GM19324 (cell line): ENCODE results near the gene MMP24.
"Not testable (repeated sequence)": the region's sequence is repeated elsewhere in the genome, so short reads cannot be mapped to it uniquely, and the experiment has no call there.

ENCODE experiments used
- ATAC-seq: cut with Tn5 transposase; IDR thresholded peaks from one replicate; pipeline ENCODE4 v1.9.1; 2021; ENCODE audit warnings: mild to moderate bottlenecking, moderate library complexity; ENCODE audit not compliant: unreplicated experiment, low FRiP score

The MMP24 gene

GRCh38 chr20:35226126-35226883 lies at the start of gene MMP24:
TSS of gene MMP24 (plus strand) at chr20:35226690. CDS start at chr20:35226739, 49 bp downstream.
- ATAC-seq: no peak

DNA sequence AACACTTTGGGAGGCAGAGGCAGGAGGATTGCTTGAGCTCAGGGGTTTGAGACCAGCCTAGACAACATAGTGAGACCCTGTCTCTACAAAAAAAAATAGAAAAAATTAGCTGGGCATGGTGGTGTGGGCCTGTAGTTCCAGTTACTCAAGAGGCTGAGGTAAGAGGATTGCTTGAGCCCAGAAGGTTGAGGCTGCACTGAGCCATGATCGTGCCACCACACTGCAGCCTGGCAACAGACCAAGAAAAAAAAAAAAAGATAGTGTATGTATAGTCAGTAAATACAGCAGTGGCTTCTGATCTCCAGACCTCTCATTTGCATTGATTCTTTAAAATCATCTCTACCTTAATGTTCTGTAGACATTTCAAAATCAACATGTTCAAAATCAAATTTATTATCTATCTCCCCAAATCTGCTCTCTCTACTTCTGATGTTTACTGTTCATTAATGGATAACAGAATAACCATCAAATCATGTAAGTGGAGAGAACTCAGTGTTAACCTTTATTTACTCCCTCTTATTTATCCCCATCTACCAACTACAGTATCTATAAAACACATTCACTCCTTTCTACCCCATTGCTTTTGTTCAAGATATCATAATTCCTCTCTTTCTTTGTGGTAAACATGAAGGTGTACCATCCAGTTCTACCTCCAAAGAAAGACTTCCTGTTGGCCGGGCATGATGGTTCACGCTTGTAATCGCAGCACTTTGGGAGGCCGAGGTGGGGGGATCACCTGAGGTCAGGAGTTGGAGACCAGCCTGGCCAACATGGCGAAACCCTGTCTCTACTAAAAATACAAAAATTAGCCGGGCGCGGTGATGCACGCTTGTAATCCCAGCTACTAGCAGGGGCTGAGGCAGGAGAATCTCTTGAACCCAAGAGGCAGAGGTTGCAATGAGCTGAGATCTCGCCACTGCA lies 46.9 kb upstream of the MMP24 start:
- ATAC-seq: no peak

DNA sequence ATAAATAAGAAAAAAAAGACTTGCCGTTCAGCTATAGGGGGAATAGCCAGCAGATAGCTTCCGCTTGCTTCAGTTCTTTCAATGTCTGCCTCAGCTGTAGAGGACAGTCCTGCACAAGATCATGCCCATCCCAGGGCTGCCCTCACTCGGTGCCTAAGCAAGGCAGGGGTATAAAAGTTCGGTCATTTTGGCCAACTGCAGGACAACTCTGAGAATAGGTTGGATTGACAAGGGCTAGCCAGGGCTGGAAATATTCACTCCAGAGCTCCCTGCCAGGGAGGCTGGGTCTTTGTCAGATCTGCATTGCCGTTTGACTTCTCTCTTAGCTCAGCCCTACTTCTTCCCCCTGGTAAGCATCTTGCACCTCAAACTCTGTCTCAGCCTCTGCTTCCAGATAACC lies 46.2 kb upstream of the MMP24 start:
- no peak for ATAC-seq

GRCh38 chr20:35181731-35182130 lies 44.8 kb upstream of the MMP24 start:
- no peak for ATAC-seq

GRCh38 chr20:35186691-35187289 lies 39.7 kb upstream of the MMP24 start:
- ATAC-seq: not testable (repeated sequence)

- no peak for ATAC-seq
These were observed 38.8 kb upstream of the MMP24 start for GRCh38 chr20:35187584-35188190.

GRCh38 chr20:35189223-35189622 lies 37.3 kb upstream of the MMP24 start:
- ATAC-seq: not testable (repeated sequence)

- no peak for ATAC-seq
These were observed 35.9 kb upstream of the MMP24 start for GRCh38 chr20:35190556-35190955.

- no peak for ATAC-seq
These were observed 34.9 kb upstream of the MMP24 start for GRCh38 chr20:35191419-35192117.

- no peak for ATAC-seq
These were observed 34.2 kb upstream of the MMP24 start for GRCh38 chr20:35192118-35192872.

GRCh38 chr20:35193031-35193791 lies 33.3 kb upstream of the MMP24 start:
- not testable (repeated sequence) for ATAC-seq

GRCh38 chr20:35196313-35196712 lies 30.2 kb upstream of the MMP24 start:
- no peak for ATAC-seq

- no peak for ATAC-seq
These were observed 26.8 kb upstream of the MMP24 start for GRCh38 chr20:35199740-35200139.

DNA sequence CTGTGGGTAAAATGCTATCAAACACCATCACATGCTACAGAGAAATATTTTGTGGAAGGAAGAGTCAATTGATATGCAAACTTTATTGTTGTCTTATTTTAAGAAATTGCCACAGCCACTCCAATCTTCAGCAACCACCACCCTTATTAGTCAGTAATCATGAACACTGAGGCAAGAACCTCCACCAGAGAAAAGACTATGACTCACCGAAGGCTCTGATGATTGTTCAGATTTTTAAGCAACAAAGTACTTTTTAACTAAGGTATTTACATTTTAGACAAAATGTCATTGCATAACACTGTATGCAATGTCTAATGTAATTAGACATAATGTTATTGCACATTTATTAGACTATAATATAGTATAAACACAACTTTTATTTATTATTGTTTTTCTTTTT lies 26.2 kb upstream of the MMP24 start:
- ATAC-seq: no peak

- ATAC-seq: not testable (repeated sequence)
These were observed 25.0 kb upstream of the MMP24 start for GRCh38 chr20:35201467-35201866.

DNA sequence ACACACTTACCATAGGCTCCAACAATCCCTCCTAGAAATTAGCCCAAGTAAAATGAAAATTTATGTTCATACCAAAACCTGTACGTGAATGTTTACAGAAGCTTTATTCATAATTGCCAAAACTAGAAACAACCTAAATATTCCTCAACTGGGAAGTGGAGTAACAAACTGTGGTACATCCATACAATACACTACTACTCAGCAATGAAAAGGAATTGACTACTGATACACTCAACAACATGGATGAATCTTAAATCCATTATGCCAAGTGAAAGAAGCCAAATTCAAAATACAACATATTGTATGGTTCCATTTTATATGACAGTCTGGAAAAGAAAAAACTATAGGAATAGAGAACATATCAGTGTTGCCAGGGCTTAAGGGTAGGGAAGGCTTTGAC lies 19.7 kb upstream of the MMP24 start:
- ATAC-seq: no peak

DNA sequence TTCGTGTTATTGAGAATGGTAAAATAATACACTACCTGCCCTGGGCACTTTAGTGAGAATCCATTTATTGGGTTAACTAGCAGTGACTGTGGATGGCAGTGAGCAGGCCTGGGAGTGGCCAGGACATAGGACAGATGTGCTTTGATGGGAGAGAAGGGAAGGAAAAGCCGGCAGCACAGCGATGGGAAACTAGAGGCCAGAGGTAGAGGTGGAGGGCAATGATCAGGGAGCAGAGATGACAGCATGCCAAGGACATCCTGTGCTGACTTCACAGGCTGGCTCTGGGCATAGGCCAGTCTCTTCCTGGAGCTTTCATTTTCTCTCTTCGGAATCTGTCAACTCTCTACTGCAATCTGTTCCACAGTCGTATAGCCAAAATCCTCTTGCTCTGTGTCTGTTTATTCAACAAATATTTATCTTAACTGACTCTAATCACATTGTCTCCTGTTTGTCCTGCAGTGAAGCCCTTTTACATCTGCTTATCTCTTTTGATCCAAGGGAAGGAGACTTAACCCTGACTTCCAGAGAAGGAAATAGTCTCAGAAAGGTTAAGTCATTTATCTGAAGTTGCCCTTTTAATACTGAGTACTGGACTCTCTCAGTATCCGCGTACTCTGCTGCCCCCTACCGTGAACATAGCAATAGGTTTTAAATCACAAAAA lies 18.4 kb upstream of the MMP24 start:
- ATAC-seq: no peak
